NK-92 treated with Interleukin-12 subunit alpha and Interleukin-12 subunit beta, amount 100 ng/mL, for 24 hours (cell line): Measurements from ENCODE around the gene NAT9.

ENCODE experiments used
- DNase-seq: peaks from one replicate; lab custom pipeline; 2025; lab: John Stamatoyannopoulos, UW

Gene NAT9

GRCh38 chr17:74776044-74776962, at the start of gene NAT9:
TSS of gene NAT9 (minus strand) at chr17:74776345. CDS start at chr17:74775698, 647 bp downstream.
- peak; percentile 98 for DNase-seq

DNA sequence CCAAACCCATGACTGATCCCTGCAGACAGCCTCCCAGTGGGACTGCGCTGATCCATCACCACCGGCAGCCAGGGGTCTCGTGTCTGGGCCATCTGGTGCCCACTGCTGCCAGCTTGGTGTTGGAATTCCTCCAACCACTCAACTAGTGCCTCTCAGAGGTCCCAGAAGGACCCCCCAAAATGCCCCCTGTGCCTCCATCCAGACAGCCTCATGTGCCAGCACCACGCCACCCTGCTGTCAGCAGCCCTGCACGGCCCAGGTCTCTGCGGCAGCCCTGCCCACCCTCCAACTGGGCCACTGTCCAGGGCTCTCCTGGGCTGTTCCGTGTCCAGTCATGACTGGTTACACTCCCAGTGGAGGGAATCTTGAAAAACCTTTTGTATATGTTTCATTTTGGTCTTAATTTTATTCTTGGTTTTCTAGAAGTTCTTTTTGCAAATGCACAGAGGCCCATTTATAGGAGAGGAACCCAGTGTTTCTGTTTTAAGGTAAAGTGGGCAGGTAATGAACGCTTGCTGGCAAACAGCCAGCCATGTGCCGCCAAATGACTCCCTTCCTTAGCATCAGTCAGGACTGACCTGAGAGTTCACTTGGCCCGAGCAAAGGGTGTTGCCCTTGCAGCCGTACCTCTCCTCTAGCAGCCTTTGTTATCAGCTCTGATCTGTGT, 48.9 kb upstream of the NAT9 start:
- DNase-seq: no peak

- no peak for DNase-seq
Measured at GRCh38 chr17:74822939-74823367, 46.8 kb upstream of the NAT9 start.

GRCh38 chr17:74822335-74822938, 46.3 kb upstream of the NAT9 start:
- no peak for DNase-seq

- no peak for DNase-seq
Measured at GRCh38 chr17:74821655-74822334, 45.6 kb upstream of the NAT9 start.

DNA sequence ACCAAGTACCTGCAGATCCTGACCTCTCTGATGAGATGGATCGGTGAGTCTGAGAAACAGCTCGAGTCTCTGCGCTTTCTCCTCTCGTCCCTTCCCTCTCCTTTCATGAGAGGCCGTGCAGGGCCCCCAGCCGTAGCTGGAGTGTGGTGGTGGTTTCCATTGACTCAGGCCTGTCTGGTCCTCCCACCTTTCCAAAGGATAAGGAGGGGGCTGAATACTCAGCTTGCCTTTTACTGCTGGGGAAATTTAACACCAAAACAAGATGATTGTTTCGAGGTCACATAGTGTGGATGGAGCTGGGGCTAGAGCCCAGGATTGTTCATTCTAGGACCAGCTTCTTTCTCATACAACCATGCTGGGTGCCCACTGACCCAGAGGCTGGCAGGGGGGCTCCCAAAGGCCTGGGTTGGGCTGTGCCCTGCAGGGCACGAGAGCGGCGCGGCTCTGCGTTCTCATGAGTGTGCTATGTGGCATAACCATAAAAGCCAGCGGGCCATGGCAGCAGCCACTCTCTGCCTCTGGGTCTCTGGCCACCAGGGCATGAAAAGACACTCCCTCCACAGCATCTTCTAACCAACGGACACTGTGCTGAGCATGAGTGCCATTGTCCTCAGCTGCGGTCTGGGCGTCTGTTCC, 43.8 kb upstream of the NAT9 start:
- no peak for DNase-seq

DNA sequence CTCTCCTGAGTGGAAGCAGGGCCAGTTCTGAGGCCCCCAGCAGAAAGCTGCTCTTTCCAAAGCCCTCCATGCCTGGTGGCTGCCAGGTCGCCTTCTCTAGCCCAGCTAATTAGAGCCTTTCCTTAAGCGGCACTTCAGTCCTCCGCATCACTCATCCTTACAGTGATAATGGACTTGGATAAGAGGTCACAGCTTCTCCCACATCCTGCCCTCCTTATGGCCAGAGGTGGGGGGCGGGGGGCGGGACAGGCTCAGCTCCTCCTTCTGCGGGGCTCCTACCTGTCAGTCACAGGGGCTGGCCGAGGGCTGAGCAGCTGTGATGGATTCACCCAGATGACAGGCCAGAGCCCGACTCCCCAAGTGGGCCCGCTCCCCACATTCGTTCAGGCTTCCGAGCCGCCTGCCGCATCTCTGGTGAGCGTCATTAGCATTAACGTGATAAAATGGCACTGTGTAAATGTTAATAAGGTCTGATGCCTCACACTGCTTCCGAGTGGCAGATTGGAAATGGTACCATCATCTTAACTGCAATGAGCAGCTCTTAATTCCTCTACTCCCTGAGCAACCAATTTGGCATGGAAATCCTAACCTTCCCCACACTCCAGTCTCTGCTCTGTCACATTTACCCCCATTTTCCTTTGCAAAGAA, 42.3 kb upstream of the NAT9 start:
- DNase-seq: no peak

DNA sequence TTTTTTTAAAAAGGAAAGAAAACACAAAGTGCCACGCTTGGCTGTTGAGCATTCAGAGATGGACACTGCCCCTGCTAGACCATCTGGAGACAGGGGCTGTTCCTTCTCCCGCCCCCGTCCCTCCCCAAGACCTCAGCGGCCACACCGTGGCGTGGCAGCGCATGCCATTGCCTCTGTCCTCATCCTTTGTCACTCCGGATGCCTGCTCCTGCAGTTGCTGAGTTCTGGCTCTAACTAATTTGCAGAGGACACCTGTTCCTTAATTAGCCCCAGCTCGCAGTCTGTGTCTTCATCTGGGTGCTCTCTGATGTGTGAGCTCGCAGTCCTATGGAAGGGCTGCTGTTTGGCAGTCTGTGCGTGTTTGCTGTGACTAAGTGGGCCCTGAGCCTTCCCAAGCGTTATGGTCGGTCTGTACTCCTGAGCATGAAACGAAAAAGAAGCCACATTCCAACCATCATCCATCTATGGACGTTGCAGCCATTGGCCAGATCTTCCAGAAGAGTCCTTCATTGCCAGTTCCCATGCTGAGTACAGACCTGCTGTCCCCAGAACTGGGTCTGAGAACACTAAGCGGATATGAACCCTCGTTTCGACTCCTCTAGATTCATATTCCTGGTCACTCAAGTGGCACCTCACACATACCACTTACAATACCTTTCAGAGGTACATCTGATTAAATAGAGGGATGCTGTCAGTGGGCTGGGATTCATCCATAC, 40.9 kb upstream of the NAT9 start:
- DNase-seq: no peak

GRCh38 chr17:74815550-74816370, 39.6 kb upstream of the NAT9 start:
- DNase-seq: no peak

- no peak for DNase-seq
Measured at GRCh38 chr17:74815067-74815466, 38.9 kb upstream of the NAT9 start.

DNA sequence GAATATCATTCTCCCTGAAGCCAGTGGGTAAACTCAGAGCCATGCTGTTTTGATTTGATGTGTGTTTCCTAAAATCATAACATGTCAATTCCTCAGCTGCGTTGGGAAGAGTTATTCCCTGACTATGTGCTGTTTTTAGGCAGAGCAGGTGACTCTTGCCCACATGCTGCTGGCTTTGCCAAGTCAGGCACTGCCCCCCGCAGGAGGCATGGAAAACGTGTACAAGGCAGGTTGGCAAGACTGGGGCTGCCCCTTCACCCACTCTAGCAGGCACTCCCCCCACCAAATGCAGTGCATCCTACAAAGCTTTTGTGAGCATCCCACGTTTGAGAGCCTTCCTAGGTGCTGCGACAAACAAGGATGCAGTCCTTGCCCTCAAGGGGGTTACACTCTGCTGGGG, 38.3 kb upstream of the NAT9 start:
- no peak for DNase-seq

DNA sequence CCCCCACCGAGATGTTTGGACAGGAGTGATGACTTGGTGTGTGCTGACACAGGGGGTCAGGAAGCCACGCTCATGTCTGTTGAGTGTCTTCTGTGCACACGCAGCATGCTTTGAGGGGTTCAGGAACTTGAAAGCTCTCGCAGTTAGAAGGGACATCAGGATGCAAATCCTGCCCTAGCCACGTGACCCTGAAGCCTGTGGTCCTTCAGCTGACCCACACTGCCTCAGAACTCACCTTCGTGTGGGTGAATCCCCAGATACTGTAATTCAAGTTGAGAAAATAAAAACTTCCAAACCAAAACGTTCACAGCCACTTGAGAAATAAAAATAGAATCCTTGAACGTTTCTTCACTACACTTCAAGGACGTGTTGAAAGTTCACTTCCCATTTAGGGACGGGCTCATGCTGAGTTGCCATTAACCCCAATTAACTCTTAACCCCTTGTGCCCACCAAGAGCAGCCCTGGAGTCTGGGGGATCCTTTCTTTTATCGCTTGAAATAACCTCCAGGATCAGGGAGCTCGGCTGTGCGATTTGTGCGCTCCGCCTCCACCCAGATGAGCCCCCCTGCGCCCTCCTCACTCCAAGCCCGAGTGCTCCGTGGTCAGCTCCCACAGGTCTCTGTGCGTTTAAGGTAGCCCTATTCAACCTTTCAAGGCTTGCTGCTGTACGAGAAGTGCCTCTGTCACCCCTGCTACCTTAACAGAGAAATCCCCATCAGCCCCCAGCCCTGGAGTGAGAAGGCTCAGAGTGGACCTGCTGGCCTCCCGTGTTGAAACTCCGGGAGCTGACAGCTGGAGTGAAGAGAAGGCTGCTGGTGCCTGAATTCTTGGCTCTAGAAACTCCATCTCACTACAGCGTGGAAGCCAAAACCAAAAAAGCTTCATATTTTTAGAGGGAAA, 36.2 kb upstream of the NAT9 start:
- no peak for DNase-seq

GRCh38 chr17:74810699-74811485, 34.7 kb upstream of the NAT9 start:
- no peak for DNase-seq

- no peak for DNase-seq
Measured at GRCh38 chr17:74808714-74809430, 32.7 kb upstream of the NAT9 start.

- no peak for DNase-seq
Measured at GRCh38 chr17:74807925-74808324, 31.8 kb upstream of the NAT9 start.

- DNase-seq: no peak
Measured at GRCh38 chr17:74807441-74807840, 31.3 kb upstream of the NAT9 start.

- no peak for DNase-seq
Measured at GRCh38 chr17:74806334-74806733, 30.2 kb upstream of the NAT9 start.
